Activated CD4-positive, alpha-beta T cell treated with anti-CD3 and anti-CD28 coated beads, Interleukin-2, amount 50 U/mL, for 48 hours (primary cell): Measurements from ENCODE around the gene NECTIN4.
"Not testable (repeated sequence)": the region's sequence is repeated elsewhere in the genome, so short reads cannot be mapped to it uniquely, and the experiment has no call there.

ENCODE experiments used
- DNase-seq, 2 experiments: peaks; one replicate each; pipeline ENCODE4 v3.0.0-alpha.2; 2020

The NECTIN4 gene

GRCh38 chr1:161051219-161051618 lies 38.1 kb downstream of the NECTIN4 start:
- DNase-seq, result no peak

- no peak for DNase-seq
Observed at GRCh38 chr1:161048949-161049722, 40.2 kb downstream of the NECTIN4 start.

DNA sequence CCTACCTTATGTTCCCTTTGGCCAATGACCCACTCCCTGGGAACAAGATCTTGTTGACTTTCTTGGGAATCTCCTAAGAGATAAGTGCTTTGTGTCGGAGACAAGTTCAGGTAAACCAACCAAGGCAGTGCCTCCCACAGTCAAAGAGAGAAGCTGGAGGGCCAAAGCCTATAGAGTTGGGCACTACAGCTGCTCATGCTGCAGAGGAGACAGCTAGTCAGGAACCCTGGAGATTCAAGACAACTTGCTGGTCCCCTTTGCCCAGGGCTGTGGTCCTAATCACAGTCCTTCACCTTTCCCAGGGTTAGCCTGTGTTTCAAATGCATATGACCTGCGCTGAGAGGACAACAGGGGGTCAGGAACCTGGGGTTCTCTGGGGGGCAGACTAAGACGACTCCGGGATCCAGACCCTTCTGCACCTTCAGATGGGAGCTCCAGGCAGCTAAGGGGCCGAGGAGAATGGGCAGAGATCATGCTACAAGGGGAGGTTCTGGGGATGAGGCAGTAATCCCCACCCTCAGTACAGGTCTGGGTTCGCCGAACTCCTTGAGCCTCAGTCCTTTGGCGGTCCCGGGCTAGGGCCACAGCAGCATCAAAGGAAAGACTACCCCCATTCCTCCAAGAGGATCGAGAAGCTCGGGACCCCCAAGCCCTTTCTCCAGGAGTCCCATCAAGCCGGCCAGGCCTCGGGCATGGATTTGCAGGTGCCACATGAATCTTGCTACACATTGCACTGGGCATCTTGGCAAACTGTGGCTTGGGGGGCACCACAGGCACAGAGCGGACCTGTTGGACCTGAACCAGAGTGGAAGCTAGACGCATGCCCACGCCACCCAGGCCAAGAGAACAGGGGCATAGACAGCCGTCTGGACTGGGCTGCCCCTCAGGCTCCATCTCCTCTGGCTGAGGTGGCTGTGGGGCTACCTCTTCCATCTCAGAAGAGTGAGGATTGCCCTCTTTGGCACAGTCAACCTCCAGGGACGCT lies 41.6 kb downstream of the NECTIN4 start:
- DNase-seq, result no peak

- no peak for DNase-seq
Observed at GRCh38 chr1:161046605-161047228, 42.6 kb downstream of the NECTIN4 start.

DNA sequence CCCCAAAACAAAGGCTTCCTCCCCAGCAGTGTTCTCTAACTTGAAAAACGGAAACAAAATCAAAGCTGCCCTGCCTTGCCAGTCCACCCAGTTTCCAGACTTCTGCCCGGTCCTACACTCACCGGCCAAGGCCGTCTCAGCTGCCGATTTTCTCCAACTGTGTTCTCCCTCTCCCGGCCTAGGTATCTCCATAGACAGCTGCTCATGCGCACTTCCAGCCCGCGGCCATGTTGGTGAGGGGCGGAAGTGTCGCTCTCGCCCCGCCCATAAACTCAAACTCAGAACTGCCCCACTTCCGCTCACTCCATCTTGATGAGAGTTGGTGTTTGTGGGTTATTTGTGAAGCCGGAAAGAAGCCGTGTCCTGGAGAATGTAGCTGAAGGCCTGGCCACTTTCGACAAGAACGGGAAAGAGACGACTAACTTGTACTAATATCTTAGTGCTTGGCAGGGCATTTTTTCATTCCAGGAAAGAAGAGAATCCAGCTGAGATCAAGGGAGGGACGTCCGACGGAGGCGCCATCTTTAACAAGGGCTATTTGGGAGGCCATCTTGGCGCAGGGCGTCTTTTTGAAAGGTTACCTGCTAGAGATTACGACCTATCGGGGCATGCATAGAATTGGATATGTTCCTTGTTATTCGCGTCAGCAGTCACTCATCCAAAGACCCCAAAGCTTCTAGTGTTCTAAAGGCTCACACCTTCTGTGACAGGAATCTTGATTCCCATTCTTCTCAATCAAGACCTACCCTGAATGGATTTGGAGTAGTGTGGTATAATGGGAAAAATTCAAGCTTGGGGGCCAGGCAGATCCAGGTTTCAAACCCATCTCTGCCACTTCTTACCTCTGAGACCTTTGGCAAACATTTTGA lies 43.4 kb downstream of the NECTIN4 start, which contains the start of gene USF1:
TSS of gene USF1 (minus strand) at position 242 of the 869 bp plus-strand sequence. CDS start 2,702 bp downstream, outside the sequence.
- DNase-seq, result peak; percentile 91 to 94

GRCh38 chr1:161044908-161045735 lies 44.2 kb downstream of the NECTIN4 start:
- DNase-seq, result peak; percentile 58 to 67

GRCh38 chr1:161044535-161044907 lies 44.8 kb downstream of the NECTIN4 start:
- no peak for DNase-seq

- DNase-seq, result no peak
Observed at GRCh38 chr1:161039546-161039945, 49.8 kb downstream of the NECTIN4 start.

GRCh38 chr1:161039154-161039545 lies 50.2 kb downstream of the NECTIN4 start:
- no peak for DNase-seq

- peak; percentile 87 to 89 for DNase-seq
Observed at GRCh38 chr1:161038523-161039153, 50.7 kb downstream of the NECTIN4 start, which contains the start of gene TSTD1. TSTD1 (minus strand) TSS chr1:161038964; CDS start chr1:161038889, 75 bp downstream.

GRCh38 chr1:161037661-161038522 lies 51.5 kb downstream of the NECTIN4 start:
- no peak for DNase-seq

DNA sequence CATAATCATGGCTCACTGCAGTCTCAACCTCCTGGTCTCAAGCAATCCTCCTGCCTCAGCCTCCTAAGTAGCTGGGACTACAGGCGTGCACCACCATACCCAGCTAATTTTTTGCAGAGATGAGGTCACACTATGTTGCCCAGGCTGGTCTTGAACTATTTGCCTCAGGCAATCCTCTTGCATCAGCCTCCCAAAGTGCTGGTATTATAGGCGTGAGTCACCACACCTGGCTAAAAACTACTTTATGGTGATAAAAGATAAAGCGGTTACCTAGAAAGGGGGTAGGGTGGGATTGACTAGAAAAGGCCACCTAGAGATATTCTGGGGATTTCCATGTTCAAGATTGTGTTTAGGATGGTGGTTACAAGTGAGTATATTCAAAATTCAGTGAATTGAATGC lies 55.6 kb downstream of the NECTIN4 start:
- no peak for DNase-seq

GRCh38 chr1:161032409-161032808 lies 56.9 kb downstream of the NECTIN4 start:
- DNase-seq, result no peak

DNA sequence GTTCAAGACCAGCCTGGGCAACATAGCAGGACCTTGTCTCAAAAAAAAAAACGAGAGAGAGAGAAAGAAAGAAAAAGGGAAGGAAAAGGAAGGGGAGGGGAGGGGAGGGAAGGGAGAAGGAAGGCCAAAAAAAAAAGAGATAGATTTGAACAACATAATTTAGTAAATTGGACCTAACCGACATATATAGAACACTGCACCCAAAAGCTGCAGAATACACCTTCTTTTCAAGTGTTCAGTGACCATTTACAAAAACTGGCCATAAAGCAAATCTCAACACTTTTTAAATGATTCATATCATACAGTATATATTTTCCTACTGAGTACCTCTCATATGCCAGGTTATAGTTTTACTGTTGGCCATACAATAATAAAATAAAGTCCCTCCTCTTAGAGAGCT lies 57.5 kb downstream of the NECTIN4 start:
- no peak for DNase-seq

DNA sequence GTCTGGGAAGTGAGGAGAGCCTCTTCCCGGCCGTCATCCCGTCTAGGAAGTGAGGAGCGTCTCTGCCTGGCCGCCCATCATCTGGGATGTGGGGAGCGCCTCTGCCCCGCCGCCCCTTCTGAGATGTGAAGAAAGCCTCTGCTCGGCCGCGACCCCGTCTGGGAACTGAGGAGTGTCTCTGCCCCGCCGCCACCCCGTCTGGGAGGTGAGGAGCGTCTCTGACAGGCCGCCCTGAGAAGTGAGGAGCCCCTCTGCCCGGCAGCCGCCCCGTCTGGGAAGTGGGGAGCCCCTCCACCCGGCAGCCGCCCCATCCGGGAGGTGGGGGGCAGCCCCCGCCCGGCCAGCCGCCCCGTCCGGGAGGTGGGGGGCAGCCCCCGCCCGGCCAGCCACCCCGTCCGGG lies 59.9 kb downstream of the NECTIN4 start:
- not testable (repeated sequence) for DNase-seq

DNA sequence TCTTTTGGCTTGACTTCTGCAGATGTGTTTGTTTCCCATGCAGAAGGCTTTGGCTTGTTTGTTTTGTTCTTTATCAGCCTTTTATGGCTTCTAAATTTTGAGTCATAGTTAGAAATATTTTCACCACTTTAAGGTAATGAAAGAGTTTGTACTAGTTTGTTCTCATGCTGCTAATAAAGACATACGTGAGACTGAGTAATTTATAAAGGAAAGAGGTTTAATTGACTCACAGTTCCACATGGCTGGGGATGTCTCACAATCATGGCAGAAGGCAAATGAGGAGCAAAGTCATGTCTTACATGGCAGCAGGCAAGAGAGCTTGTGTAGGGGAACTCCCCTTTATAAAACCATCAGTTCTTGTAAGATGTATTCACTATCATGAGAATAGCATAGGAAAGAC lies 62.4 kb downstream of the NECTIN4 start:
- not testable (repeated sequence) for DNase-seq

DNA sequence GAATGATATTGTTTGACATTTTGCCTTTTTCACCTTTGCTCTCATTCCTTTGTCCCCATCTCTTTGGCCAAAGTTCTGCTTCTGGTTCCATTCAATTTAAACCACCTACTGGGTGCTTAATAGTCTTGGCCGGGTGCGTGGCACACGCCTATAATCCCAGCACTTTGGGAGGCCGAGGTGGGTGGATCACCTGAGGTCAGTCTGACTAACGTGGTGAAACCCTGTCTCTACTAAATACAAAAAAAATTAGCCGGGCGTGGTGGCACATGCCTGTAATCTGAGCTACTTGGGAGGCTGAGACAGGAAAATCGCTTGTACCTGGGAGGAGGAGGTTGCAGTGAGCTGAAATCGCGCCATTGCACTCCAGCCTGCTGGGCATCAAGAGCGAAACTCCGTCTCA lies 66.9 kb downstream of the NECTIN4 start:
- DNase-seq, result not testable (repeated sequence)

DNA sequence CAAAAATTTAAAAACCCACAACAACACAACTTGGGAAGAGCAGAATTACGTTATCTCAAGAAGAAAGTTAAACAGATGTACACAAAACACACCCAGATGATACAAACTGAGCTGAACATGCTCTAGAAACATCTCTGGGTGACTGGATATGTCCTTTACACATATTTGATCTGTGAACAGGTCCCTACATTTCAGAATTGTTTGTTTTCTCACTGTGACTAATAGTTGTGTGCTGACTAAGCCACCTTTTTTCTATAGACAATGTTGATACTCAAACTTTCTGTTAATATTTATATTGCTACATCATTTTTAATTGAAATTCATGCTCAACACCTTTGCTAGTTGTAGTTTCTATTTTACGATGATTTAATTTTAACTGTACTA lies 67.4 kb downstream of the NECTIN4 start:
- no peak for DNase-seq

DNA sequence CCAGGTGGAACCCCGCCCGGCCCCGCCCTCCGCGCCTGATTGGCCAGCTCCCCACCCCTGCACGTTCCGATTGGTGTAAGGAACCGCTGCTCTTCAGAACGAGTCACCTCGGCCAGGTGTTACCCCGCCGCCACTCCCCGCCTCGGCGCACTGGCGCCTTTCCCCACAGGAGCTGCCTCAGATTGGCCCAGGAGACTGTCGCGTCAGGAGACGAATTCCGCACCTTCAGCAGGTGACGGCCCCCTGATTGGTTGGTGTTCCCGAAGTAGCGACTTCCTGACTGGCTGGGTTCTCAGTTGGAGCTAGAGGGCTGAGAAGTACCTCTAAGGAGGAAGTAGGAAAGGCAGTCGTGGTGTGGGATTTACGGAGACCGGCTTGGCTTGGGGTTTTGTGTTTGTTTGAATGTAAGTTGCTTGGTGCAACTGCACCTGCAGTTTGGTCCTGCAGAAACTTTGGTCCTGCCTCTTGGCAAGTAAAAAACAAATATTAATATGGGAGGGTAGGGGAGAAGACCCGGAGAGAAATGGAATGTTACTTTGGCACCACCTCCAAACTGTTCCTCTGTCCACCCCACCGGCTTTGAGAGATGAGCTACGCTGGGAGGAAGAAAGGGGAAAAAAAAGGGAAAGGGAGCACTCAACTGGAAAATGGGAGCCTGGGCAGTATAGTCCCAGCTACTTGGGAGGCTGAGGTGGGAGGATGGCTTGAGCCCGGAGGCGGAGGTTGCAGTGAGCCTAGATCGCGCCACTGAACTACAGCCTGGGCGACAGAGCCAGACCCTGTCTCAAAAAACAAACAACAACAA lies 68.0 kb downstream of the NECTIN4 start:
- DNase-seq, result peak; percentile 83 to 85
